Fibroblast of villous mesenchyme (primary cell): ENCODE data around the gene ATP2B2. TPM values are rescaled to one million over a fixed set of nuclear protein-coding genes. Genes with fewer than 3 reads are reported as not detected.

Source experiments
- DNase-seq: peaks from one replicate; pipeline ENCODE4 v3.0.0-alpha.2; 2010; ENCODE audit warnings: low read depth
- H3K4me3 ChIP-seq: 2 replicates; pipeline ENCODE4 v1.5.1; 2011; ENCODE audit warnings: low read depth, mild to moderate bottlenecking, low read length
- CTCF ChIP-seq: IDR thresholded peaks from 2 replicates; pipeline ENCODE4 v1.5.1; 2012; ENCODE audit warnings: low read depth, mild to moderate bottlenecking, low read length; ENCODE audit not compliant: insufficient read depth
- total RNA-seq: library from RNA; depleted of rRNA; stranded (reverse); fragments of >200 nt; gene quantifications from 2 replicates; pipeline ENCODE4 v1.2.3, GENCODE V29; 2012

The ATP2B2 gene
- total RNA-seq, 1 donor: not detected

- DNase-seq: no peak
- H3K4me3 ChIP-seq: no peak overlapping the region
- TF ChIP-seq CTCF: no peak
Observed at GRCh38 chr3:10405816-10406215, 99.6 kb downstream of the ATP2B2 start.

DNA sequence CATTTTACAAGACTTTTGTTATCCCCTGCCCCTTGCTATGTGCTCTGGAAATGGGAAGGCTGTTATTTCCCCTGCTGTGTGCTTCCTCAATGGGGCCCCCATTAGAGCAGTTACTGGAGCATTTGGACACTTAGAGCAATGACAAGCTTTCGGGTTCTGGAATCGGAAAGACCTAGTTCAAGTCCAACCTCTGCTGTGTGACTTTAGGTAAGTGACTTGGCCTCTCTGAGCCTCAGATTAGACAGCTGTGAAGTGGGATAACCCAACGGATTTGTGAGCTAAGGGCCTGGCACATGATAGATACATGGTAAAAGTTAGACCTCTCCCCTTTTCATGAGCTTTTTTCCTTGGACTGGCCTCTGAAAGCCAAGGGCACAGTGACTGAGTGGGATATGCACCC is 100.5 kb downstream of the ATP2B2 start:
- TF ChIP-seq CTCF: no peak
- no peak overlapping the region for H3K4me3 ChIP-seq
- DNase-seq: no peak

DNA sequence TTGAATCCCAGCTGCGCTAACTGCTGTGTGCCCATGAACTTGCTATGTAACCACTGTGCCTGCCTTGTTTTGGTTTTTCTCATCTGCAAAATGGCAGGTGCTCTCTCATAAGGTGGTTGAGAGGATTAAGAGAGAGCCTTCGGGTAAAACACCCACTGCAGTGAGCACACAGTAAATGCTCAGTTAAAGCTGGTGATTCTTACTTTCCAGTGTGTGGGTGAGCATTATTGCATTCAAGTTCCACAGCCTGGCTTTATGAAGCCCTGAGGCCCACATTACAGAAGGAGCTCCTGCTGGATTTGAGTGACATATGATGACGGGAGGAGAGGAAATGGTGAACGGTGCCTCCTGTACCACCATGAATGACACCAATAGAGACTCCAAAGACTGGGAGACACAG is 101.0 kb downstream of the ATP2B2 start:
- TF ChIP-seq CTCF: no peak
- H3K4me3 ChIP-seq: no peak overlapping the region
- DNase-seq: no peak

DNA sequence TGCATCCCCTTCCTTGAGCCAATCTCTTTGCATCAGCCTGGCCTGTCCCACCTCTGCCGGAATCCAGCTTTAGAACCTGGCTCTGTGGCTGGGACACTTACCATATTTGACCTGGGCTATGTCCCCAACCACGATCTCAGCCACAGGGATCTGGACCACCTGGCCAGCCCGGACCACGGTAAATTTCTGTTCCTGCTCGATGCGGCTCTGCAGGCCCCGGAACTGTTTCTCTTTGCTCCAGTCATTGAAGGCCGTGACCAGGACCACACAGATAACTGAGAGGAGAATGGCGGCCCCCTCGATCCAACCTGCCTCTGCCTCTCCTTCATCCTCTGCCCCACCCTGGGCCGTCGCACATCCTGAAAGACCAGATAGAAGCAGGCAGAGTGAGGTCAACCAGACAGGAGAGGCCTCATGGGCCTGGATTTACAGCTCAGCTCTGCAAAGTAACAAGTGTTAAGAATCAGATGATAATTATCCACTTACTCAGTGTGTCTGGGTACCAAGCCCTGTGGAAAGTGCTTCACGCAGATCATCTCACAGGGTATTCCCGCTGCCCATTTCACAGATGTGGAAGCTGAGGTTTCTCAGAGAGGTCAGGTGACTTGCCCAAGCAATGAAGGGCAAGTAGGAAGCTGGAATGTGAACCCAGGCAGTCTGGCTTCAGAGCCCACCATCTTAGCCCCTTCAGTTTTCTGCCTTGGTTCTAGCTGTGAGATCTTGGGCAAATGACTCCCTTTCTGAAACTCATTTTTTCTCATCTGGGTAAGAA is 103.2 kb downstream of the ATP2B2 start:
- no peak for TF ChIP-seq CTCF
- no peak for DNase-seq
- no peak overlapping the region for H3K4me3 ChIP-seq

- DNase-seq: no peak
- no peak overlapping the region for H3K4me3 ChIP-seq
- TF ChIP-seq CTCF: no peak
Observed at GRCh38 chr3:10400749-10401495, 104.5 kb downstream of the ATP2B2 start.

GRCh38 chr3:10400050-10400748 is 105.2 kb downstream of the ATP2B2 start:
- no peak overlapping the region for H3K4me3 ChIP-seq
- no peak for DNase-seq
- TF ChIP-seq CTCF: no peak
